Inflammatory macrophage (primary cell): ENCODE measurements around the gene MTSS2.

ENCODE experiments used
- DNase-seq, 2 donors: peaks; one replicate each; pipeline ENCODE4 v3.0.0-alpha.2; 2020 to 2022

The MTSS2 gene

DNA sequence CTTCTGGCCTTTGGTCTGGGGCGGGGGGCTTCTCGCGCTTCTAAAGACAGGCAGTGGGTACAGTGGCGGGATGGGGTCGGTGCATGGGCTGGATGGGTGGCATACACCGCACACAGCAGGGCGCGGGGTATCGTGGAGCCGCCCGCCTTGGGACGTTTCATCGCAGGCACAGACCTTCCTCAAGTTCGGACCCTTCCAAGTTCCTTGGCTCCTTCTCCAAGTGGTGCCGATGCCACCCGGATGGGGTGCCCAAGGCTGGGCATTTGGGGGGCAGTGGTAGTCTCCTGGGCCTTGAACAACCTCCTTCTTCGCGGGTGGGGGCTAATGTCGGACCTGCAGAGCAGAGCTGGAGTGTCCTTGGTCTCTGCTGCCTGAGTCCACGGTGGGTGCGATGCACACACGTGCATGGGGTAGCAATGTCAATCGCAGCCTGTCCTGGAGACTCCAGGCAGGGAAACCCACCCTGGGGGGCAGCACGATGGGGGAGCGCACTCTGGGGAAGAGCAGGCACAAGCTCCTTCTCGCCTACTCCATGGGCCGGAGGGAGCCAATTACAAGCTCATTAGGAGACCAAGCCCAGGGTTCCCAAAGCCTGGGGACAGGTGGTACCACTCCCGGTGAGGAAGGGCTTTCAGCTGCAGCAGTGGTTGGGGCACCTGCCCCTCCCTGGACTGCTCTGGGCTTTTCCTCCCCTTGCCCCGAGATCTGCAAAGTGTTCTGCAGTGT, 686 bp upstream of the MTSS2 start:
- DNase-seq, result no peak

GRCh38 chr16:70685061-70685937, 554 bp downstream of the MTSS2 start:
- DNase-seq, result no peak

GRCh38 chr16:70684146-70685060, 1.4 kb downstream of the MTSS2 start:
- no peak for DNase-seq

DNA sequence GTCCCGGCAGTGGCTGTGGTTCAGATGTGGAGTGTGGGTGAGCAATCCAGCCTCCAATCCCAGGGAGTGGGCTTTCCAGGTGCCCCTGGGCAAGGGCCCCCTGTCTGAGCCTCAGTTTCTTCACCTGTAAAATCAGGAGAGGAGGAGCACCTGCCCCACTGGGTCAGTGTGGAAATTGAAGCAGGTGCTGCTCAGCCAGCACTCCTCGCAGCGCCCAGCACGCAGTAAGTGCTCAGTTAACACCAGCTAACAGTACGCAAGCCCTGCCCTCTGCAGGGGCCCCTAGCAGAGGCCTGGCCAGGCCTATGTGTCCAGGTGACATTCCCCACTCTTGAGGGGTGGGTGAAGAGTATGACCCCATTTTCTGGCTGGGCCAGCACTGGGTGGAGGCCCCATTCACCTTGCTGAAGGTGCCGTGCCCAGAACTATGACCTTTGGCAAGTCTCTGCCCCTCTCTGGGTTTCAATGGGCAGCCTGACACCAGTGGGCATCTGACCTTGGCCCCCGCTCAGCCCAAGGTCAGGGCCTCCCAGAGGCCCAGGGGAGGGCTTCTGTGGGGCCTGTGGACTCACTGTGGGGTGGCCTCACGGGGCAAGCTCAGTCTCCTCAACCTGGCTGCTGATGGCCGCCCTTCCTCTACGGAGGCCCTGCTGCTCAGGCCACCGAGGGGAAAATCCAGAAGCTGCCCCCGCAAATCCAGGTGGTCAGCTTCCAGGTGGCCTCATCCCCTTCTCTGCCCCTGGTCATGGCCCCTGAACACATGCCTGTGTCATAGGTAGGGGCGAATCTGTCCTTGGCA, 2.5 kb downstream of the MTSS2 start:
- no peak for DNase-seq

DNA sequence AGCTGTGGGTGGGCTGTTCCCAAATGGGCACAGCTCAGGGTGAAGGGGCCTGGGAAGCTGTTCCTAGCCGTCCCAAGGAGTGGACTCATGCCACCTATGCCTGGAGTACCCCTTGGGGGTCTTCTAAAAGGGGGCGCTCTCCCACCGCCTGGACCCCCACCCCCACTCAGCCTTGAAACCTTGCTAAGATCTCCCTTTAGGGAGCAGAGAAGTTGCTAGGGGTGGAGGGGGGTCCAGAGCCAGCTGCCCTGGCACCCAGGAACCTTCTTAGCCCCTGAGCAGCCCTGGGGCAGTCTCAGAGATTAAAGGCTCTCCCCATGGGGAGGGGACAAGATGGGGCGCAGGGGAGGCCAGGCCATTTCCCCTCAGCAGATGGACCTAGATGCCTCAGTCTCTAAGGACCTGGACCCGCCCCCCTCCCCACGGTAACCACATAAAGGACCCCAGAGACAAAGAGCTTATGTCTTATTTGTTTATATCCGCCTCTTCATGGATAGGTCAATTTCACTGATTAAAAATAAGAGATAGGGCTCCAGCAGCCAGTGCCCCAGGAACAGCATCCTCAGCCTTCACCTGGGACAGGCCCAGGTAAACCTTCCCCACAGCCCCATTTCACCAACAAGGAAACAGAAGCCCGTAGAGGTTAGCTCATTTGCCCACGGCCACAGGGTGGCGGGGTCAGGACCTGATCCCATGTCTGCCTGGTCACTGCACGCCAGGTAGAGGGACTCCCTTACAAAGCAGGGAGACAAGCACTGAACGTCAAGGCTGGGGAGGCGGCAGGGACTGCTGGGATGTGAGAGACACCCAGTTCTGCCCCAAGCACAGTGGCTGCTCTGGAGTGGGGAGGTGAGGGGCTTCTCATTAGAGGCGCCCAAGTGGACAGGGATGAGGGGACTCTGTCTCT, 3.4 kb downstream of the MTSS2 start:
- no peak for DNase-seq

DNA sequence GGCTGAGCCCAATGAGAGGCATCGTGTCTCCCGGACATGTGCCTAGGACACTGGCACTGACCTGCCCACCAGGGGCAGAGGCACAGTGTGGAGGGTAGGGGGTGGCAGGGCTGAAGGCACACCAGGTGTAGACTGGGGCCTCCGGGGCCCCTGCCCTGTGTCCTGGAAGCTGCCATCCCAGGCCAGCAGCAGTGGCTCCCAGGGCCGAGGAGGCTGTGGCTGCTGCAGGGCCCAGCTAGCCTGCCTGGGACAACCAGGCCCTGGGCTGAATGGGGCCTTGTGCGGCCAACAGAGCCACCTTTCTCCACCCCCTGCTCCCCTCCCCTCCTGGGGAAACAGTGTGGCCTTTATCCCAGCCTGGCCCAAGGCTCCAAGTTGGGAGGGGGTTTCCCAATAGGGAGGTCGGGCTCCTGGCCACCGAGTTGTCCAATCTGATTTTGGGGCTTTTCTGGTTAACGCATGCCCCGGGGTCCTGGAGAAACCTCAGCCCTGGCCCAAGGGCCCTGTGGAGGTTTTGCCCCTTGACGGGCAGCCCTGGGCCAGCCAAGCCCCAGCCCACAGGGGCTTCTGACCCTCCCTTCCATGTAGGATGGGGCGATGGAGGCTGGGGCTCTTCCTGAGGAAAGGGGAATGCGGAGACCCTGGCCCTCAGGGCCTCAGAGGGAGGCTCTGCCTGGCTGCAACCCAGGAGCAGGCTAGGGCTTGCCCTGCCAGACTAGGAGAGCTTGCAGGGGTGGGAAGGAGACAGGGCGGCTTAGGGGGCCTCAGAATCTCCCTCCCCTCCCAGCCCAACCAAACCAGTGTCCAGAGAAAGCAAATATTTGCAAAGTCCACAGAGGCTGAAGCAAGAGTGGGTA, 4.2 kb downstream of the MTSS2 start:
- no peak for DNase-seq

DNA sequence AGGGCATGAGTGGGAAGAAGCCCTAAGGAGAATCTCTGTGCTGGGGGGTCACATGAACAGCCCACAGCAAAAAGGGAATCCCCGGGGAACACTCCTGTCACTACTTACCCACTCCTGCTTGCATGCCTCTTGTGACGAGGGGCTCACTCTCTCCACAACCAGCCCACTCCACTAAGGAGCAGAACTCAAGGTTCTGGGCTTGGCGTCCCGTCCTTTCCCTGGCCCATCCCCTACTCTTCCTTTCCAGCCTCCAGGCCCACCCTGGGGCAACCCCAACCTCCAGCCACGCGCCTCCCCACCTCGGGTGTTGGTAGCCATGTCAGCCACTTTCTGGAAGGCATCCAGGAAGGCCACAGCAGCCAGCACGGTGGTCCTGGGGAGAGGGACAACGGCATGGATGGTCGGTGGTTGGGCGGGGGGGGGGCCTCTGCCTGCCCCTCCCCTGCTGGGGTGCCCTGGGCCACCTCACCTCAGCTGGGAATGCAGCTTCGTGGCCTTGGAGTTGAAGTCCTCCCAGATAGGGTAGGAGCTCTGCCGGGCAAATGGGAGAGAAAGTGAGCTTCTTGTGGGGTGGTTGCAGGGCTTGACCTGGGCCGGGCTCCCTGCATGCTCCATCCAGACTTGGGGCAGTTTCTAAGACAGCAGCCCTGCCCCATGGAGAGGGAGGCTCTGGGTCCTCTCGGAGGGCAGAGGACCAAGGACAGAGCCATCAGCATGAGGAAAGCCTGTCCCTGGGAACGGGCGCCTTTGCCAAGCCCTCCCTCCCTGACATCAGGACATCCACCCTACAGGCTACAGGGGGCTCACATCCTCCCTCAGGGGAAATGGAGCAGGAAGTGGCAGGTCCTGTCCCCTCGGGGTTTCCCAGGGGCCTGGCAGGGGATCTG, 5.1 kb downstream of the MTSS2 start:
- no peak for DNase-seq

DNA sequence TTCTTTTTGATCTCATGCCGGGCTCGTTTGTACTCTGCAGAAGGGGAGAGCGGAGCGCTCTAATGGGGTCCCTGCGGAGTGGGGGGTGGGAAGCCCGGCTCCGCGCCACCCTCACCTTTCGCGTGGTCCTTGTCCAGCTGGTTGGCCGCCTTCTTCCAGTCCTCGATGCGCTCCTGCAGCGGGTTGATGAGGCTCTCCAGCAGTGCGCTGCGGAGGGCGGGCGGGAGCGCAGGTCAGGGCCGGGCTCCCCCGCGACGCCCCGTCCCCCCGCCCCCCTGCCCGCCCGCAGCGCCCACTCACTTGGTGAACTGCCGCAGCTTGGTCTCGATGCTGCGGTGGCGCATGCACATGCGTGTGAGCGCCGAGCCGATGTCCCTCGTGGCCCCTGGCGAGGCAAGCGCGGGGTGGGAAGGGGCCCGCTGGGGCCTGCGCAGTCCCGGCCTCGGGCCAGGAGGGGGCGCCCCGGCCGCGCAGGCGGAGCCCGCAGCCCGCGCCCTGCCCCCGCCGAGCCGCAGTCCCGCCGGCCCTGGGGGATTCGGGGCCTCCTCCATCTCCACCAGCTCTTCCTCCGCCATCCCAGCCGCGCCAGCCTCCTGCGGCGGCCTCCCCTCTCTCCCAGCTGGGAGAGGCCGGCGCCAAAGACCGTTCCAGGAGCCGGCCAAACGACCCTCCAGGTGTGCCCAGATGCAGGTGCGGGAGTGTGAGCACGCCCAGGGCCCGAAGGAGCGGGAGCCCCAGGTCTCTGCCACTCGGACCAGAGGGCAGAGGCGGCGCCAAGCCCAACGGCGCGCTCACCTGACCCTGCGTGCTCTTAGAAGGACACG, 6.0 kb downstream of the MTSS2 start:
- DNase-seq, result no peak

DNA sequence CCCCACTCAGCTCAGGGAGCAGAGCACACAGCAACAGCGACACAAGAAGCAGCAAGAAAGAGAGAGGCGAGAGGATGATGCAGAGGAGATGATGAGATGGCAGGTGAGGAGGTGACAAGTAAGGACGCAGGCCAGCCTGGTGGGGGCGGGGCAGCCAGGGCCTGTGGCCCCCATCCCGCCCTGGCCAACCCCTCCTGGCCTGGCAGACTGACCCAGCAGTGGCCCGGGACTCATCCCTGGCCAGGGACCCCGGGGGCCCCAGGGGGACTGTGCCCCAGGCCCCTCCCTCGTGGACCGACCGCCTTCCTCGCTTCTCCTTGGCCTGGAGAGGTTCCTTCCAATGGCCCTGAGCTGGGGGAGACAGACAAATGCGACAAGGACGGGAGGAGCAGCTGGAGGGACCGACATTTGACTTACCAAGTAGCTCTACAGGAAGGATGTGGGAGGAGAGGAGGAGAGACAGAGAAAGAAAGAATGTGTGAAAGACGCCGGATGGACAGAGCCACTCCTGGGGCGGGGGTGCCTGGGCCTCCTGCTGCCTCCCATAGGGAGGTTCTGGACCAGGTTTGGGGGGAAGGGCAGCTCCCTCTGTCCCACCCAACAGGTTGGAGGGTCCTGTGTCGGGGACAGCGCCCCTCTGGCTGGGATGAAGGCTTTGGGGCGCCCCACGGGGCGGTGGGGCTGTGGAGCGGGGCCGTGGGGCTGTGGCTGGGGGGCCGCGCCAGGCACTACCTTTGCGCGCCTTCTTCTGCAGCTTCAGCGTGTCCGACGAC, 6.8 kb downstream of the MTSS2 start:
- no peak for DNase-seq

GRCh38 chr16:70678121-70678897, 7.5 kb downstream of the MTSS2 start:
- DNase-seq, result no peak

GRCh38 chr16:70677499-70678120, 8.2 kb downstream of the MTSS2 start:
- no peak for DNase-seq

DNA sequence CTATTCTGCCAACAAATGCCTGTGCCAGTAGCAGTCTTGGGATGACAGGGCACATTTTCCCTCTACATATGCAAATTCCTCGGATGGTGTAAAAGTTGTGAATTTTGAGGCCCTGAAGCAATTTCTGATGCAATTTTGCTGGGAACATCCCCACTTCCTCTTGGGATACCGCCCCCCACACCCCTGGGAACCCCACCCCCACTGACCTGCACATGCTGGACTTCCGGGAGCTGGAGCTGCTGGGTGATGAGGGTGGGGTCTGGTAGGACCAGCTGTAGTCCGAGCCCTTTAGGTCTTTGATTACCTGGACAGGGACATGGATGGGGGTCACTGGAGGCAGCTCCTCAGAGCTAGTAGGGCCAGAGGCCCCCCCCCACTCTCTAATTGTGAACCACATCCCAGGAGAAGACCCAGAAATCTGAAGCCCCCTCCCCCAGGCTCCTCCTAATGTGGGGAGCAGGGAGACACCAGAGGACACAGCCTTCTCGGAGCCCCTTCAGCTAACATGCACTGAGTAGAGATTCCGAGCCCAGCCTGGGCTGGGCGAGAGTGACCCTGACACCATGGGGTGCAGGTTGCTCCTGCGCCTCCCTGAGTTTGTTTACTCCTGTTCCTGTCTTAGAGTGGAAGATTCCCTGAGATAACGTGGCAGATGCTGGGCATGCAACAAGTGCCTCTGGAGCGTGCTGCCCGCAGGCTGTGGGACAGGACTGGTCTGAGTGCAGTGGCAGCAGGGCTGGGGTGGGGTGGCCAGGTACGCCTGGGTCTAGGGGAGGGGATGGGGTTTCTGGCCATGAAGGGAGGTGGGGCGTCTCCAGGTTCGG, 9.0 kb downstream of the MTSS2 start:
- DNase-seq, result no peak

DNA sequence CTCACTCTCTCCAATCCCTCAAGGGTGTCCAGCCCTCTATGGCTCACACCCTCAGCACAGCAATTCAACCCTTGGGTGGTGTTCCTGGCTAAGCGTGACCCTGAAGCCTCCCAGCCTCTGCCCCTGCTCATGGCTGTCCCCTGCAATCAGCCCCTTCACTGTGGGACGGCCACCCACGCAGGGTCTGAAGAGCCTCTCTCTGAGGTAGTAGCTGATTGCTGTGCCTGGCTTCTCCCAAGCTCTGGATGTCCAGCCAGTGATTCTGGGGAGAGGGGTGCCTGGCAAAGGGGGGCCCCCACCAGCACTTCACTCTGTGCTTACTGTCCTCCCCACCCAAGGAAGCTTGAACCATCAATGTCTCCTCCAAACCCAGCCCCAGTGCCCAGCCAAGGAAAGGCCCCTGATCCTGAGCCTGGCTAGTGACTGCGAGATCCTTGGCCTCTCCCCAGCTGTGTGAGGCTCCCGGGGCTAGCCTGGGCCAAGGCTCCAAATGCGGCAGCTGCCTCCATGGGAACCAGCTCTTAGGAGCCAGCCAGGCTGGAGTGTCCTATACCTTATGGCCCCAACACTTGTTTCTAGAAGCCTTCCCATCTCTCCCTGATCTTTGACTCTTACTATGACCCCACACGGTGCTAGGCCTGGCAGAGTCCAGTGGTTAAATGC, 9.9 kb downstream of the MTSS2 start:
- DNase-seq, result no peak
